ENCODE measurements around the gene KLK7.

KLK7 gene

DNA sequence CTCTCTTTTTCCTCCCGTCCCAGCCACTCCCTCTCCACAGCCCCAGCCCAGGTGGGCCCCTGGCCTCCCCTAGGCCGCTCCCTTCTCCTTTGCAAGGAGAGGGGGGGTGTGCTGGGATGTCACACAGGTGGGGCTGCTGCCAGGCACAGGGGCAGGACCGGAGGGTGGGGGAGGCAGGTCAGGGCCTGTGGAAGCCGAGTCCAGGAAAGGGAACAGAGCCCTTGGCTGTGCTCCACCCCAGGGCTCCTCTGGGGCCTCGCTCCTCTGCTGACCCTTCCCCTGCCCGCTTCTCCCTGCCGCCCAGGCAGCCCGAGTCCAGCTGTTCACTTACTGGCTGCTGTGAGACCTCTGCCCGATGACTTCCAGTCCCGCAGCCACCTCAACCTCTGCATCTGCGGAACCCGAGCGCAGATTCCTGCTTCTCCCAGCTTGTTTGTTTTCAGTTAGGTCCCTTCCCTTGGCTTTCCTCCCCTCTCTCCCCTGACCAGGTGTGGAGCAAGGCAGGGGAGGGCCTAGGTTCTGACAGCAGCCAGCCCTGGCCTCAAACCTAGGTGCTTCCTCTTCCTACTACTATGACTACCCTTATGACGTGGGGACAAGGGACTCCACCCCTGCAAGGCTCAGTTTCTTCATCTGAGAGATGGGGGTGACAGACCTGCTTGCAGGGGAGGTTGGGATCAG, 43.5 kb upstream of the KLK7 start:
- DNase-seq (ENCODE audit: low read depth), result no peak
- TF ChIP-seq, protein P1, sequence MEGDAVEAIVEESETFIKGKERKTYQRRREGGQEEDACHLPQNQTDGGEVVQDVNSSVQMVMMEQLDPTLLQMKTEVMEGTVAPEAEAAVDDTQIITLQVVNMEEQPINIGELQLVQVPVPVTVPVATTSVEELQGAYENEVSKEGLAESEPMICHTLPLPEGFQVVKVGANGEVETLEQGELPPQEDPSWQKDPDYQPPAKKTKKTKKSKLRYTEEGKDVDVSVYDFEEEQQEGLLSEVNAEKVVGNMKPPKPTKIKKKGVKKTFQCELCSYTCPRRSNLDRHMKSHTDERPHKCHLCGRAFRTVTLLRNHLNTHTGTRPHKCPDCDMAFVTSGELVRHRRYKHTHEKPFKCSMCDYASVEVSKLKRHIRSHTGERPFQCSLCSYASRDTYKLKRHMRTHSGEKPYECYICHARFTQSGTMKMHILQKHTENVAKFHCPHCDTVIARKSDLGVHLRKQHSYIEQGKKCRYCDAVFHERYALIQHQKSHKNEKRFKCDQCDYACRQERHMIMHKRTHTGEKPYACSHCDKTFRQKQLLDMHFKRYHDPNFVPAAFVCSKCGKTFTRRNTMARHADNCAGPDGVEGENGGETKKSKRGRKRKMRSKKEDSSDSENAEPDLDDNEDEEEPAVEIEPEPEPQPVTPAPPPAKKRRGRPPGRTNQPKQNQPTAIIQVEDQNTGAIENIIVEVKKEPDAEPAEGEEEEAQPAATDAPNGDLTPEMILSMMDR (IDR thresholded peaks at IDR 0.05; ENCODE audit: control insufficient read depth, insufficient read depth, low read depth, low read length, missing control alignments), result no peak
- no peak overlapping the region for H3K4me3 ChIP-seq (ENCODE audit: control insufficient read depth, low read depth, low read length)

DNA sequence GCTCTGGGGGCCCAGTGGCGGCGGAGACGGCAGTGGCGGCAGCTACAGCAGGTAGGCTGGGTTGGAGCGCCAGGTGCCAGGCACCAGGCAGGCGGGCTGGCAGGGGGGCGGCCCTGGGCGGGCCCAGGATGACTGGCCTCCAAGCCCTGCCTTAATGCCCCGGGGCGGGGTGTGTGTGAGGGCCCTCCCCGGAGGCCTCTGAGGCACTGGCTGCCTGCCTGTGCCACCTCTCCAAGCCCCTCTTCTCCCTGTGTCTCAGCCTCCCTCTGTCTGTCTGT, 42.8 kb upstream of the KLK7 start, which contains the start of gene KLK11:
TSS of gene KLK11 (minus strand) at position 63 of the 278 bp plus-strand sequence. CDS start 985 bp downstream, outside the sequence.
- TF ChIP-seq, protein P1 (IDR thresholded peaks at IDR 0.05; ENCODE audit: control insufficient read depth, insufficient read depth, low read depth, low read length, missing control alignments), result no peak
- no peak within 1 kb of the TSS for H3K4me3 ChIP-seq (ENCODE audit: control insufficient read depth, low read depth, low read length)
- DNase-seq (ENCODE audit: low read depth), result no peak

DNA sequence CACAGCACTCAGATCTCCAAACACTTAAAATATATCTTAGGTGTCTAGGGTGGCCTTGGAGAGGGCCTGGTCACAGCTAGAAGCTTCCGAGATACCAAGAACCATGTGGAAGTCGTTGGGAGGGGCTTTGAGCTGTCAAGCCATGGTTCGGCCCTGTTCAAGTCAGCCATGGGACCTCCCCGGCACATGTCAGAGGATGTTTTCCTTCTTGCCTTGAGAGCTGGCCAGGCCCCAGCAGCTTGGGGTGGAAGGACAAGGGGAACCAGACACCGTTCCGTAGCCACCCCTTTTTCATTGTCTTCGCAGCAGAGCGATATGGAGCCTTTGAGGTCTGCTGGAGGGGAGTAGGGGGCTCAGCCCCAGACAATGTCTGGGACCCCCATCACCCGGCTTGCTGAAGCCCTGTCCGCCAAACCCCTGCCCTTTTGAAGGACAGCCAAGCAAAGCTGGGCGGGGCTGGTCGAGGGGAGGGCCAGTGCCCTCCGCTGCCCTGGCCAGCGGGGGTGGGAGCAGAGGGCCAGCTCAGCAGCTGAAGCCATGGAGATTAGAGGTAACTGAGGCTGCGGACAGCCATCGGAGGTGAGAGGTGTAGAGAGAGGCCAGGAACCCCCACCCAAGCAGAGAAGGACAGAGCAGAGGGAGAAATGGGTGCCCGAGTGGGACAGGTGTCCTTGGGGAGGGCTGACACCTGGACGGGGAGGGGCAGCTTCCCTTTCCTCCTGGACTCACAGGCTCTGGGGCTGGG, 42.3 kb upstream of the KLK7 start:
- no peak overlapping the region for H3K4me3 ChIP-seq (ENCODE audit: control insufficient read depth, low read depth, low read length)
- TF ChIP-seq, protein P1 (IDR thresholded peaks at IDR 0.05; ENCODE audit: control insufficient read depth, insufficient read depth, low read depth, low read length, missing control alignments), result no peak
- DNase-seq (ENCODE audit: low read depth), result no peak

DNA sequence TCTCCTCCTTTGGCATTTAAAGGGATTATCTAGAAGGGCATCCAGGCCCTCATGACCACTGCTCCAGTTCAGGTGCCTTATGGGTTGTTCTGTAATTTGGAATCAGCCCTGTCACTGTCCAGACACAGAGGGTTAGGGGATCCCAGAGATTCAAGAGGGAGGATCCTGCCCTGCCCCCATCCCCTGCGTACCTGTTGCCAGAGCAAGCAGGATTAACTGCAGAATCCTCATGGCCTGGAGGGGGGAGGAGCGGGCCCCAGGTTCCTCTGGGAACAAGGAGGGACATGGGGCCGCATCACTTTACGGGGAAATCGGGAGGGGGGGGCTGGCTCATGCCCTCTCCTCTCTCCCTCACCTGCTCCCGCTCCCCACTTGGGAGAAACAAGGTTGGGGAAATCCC, 41.7 kb upstream of the KLK7 start:
- no peak for DNase-seq (ENCODE audit: low read depth)
- H3K4me3 ChIP-seq (ENCODE audit: control insufficient read depth, low read depth, low read length), result no peak overlapping the region
- TF ChIP-seq, protein P1 (IDR thresholded peaks at IDR 0.05; ENCODE audit: control insufficient read depth, insufficient read depth, low read depth, low read length, missing control alignments), result no peak

DNA sequence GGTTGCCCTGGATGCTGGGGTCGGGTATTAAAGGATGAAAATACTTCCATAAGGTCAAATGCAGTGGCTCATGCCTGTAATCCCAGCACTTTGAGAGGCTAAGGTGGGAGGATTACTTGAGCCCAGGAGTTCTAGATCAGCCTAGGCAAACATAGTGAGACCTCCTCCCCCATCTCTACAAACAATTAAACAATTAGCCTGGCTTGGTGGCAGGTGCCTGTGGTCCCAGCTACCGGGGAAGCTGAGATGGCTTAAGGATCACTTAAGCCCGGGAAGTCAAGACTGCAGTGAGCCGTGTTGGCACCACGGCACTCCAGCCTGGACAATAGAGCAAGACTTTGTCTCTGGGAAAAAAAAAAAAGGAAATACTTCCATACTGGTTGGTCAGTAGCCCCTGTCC, 41.2 kb upstream of the KLK7 start:
- DNase-seq (ENCODE audit: low read depth), result no peak
- TF ChIP-seq, protein P1 (IDR thresholded peaks at IDR 0.05; ENCODE audit: control insufficient read depth, insufficient read depth, low read depth, low read length, missing control alignments), result no peak
- H3K4me3 ChIP-seq (ENCODE audit: control insufficient read depth, low read depth, low read length), result no peak overlapping the region

DNA sequence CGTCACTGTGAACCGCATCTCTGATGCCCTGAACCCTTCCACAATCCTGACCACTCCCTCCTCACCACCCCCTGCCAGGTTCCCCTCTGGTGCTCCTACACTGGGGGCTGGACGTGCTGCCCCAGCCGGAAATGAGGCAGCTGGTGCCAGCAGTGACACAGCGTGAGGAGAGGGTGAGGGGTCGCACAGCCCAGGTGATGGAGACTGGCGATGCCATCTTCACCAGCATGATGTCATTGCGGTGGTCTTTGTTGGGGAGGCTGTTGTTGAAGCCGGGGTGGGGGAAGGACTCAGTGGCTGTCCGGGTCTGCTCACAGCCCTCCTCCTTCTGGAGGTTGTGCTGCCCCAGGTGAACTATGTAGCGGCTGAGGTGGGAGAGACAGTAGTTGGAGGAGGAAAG, 40.2 kb upstream of the KLK7 start:
- TF ChIP-seq, protein P1 (IDR thresholded peaks at IDR 0.05; ENCODE audit: control insufficient read depth, insufficient read depth, low read depth, low read length, missing control alignments), result no peak
- H3K4me3 ChIP-seq (ENCODE audit: control insufficient read depth, low read depth, low read length), result no peak overlapping the region
- DNase-seq (ENCODE audit: low read depth), result no peak

All from AG09309 (cell line).